Activated CD4-positive, alpha-beta T cell treated with anti-CD3 and anti-CD28 coated beads, Interleukin-2, amount 10 ng/mL, durations not matched to agents 7 days and 5 days (primary cell): ENCODE results near the gene USP9Y. TPM values are rescaled to one million over a fixed set of nuclear protein-coding genes. Genes with fewer than 3 reads are reported as not detected.

ENCODE experiments used
- CTCF ChIA-PET: fragments of 350-600 bp; sonication (Branson Sonifier 250); formaldehyde crosslinking; loops from one replicate; lab custom pipeline; 2021; ENCODE audit warnings: antibody characterized with exemption; lab: Charles Lee
- POLR2A ChIA-PET: fragments of 350-600 bp; sonication (Branson Sonifier 250); formaldehyde crosslinking; loops from one replicate; lab custom pipeline; 2021; ENCODE audit warnings: antibody characterized with exemption; lab: Charles Lee
- DNase-seq: peaks from one replicate; pipeline ENCODE4 v3.0.0-alpha.2; 2020
- H3K27ac Mint-ChIP-seq: one replicate; pipeline ENCODE4 v1.8.0; 2021; ENCODE audit warnings: mild to moderate bottlenecking, moderate library complexity, mixed read lengths
- H3K27me3 Mint-ChIP-seq: one replicate; pipeline ENCODE4 v1.8.0; 2021; ENCODE audit warnings: mixed read lengths
- H3K36me3 Mint-ChIP-seq: one replicate; pipeline ENCODE4 v1.8.0; 2021; ENCODE audit warnings: low read depth, mixed read lengths
- H3K4me1 Mint-ChIP-seq: one replicate; pipeline ENCODE4 v1.8.0; 2021; ENCODE audit warnings: mixed read lengths
- H3K4me3 Mint-ChIP-seq: one replicate; pipeline ENCODE4 v1.8.0; 2021; ENCODE audit warnings: mild to moderate bottlenecking, moderate library complexity, mixed read lengths
- H3K9me3 Mint-ChIP-seq: one replicate; pipeline ENCODE4 v1.8.0; 2021; ENCODE audit warnings: mixed read lengths
- total RNA-seq, 2 experiments: library from RNA; stranded (reverse); gene quantifications; one replicate each; pipeline ENCODE4 v1.2.3, GENCODE V29; 2021

USP9Y gene
- total RNA-seq, 2 experiments from 2014 or later: 22.8 to 25.6 TPM

DNA sequence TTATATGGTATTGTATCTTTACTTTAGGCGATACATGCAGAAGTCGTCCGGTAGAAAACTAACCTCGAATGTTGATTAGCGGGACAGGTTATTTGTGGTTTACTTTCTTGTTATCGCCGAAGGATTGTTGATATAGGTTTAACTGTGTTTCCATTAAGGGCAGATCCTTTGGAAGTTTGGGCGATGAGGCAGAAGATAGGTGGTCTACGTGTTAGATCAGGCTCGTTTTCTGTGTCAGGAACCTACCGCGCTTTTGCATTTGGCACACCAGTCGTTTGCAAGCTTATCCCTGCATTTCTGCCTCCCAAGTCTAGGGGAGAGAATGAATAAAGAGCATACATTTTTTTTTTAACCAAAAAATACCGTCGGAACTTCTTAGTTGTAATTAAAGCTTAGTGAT, 204.9 kb downstream of the USP9Y start:
- ChIA-PET CTCF (no interaction called here), POLR2A (no interaction called here)
- Mint-ChIP-seq H3K9me3 (no peaks in the 10 kb centered on the region), H3K27ac (peak overlapping the region; percentile 99), H3K4me1 (peaks cover 26% of the 10 kb centered on the region), H3K4me3 (peak overlapping the region; percentile 99), H3K36me3 (peaks cover 23% of the 10 kb centered on the region), H3K27me3 (no peaks in the 10 kb centered on the region)
- peak; percentile 7 for DNase-seq

Other genes with a start within 250 kb of the USP9Y start
- gene DDX3Y, start 203.6 kb downstream of the USP9Y start, total RNA-seq: 10 to 100 TPM; 66.8 to 68.1 TPM